Superior temporal gyrus (tissue), 1 donor: ENCODE results near the gene PPM1B.
"Not testable (repeated sequence)": the region's sequence is repeated elsewhere in the genome, so short reads cannot be mapped to it uniquely, and the experiment has no call there.

Source experiments
- DNase-seq: peaks from one replicate; pipeline ENCODE4 v3.0.0-alpha.2; 2016; ENCODE audit errors: extremely low spot score

Gene PPM1B

GRCh38 chr2:44168681-44169154 lies at the start of gene PPM1B:
Gene PPM1B, plus strand, starts transcription at chr2:44168875. Its CDS starts 32,325 bp downstream, at chr2:44201200.
- no peak for DNase-seq

DNA sequence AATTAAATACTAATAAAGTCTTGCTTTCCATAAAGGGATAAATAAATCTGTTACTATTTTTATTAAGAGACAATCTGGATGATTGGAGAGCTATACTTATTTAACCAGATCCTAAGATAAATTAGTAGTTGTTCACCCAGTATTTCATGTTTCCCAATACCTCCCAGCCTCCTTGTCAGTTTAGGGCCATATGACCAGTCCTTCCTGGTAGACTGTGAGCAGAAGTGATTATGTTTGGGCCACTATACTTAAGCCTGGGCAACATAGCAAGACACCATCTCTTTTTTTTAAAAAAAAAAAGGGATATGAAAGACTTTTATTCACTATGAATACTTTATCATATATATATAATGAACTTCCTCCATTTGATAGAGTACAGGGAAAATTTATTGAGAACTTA lies 48.8 kb upstream of the PPM1B start:
- DNase-seq = no peak

GRCh38 chr2:44120428-44120827 lies 48.2 kb upstream of the PPM1B start:
- no peak for DNase-seq

DNA sequence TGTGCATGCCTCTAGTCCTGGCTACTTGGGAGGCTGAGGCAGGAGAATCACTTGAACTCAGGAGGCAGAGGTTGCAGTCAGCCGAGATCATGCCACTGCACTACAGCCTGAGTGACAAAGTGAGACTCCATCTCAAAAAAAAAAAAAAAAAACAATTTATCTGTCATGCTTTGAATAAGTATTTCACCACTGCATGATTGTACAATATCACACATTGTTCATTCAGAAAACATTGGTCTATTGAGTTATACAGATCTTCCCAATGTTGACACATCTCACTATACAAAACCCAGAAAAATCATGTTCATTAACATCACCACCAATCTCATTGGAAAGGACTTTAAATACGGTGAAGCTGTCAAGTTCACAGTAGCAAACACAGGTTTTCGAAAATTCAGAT lies 46.8 kb upstream of the PPM1B start:
- DNase-seq = no peak

- no peak for DNase-seq
Measured at GRCh38 chr2:44124500-44124899, 44.2 kb upstream of the PPM1B start.

DNA sequence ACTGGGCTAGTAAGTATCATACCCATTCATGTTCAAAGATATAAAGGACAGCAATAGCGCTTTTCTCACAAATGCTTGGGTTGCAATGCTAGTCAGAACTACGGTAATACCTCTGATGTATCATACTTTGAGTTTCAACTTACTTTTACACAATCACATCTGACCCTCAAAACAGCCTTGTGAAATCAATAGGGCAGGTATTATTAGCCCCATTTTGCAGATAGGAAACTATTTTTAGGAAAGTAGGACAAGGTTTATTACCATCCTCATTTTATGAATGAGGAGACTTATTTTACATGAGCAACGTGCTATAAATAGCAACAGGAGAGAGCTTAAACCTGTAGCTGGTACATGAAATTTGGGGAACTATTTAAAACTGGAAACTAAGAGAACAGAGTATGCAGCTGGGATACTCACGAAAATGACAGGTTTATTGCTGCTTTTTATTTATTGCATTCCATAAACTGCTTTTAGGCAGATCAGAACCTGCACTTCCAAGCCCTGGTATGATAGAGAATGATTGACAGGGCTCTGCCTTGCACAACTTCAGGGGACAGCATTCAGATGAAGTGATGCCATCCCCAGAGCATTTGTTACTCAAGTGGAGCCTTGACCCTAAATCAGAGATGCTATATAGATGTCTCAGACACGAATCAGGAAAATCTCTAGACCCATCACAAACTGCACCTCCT lies 42.4 kb upstream of the PPM1B start:
- DNase-seq = no peak

GRCh38 chr2:44130441-44130840 lies 38.2 kb upstream of the PPM1B start:
- peak; percentile 27 for DNase-seq

DNA sequence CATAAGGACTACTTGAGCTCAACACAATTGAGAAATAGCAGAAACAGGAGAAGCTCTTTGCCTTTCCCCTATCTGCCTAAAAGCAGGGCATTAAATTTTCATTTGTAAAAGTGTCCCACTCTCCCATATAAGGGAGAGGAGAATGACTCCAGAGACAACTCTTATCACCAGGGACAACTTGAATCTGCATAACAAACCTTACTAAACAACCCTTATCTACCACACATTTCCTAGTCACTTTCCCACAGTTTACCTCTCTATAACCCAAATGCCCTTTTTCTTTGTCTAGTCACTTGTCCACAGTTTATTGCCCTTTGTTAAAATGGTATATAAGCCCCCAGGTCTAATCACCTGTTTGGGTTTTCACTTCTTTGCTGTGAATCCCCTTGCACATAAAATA lies 37.5 kb upstream of the PPM1B start:
- DNase-seq = no peak

DNA sequence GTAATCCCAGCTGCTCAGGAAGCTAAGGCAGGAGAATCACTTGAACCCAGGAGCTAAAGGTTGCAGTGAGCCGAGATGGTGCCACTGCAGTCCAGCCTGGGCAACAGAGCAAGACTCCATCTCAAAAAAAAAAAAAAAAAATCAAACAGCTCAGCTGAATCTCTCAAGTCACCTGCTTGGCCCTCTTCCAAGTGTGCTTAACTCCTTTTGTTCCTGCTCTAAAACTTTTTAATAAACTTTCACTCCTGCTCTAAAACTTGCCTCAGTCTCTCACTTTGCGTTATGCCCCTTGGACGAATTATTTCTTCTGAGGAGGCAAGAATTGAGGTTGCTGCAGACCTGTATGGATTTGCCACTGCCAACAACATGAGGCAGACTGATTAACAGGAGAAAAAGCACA lies 35.1 kb upstream of the PPM1B start:
- DNase-seq = not testable (repeated sequence)

DNA sequence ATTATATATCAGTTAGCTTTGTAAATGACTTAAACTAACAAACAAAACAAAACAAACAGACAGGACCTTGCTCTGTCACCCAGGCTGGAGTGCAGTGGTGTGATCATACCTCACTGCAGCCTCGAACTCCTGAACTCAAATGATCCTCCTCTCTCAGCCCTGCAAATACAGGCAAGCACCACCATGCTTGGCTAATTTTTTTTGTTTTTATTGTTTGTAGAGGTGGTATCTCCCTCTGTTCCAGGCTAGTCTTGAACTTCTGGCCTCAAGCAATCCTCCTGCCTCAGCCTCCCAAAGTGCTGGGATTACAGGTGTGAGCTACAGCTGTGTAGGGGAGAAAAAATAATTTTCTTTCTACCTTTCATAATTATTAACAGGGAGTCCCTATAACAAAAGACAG lies 33.8 kb upstream of the PPM1B start:
- no peak for DNase-seq

DNA sequence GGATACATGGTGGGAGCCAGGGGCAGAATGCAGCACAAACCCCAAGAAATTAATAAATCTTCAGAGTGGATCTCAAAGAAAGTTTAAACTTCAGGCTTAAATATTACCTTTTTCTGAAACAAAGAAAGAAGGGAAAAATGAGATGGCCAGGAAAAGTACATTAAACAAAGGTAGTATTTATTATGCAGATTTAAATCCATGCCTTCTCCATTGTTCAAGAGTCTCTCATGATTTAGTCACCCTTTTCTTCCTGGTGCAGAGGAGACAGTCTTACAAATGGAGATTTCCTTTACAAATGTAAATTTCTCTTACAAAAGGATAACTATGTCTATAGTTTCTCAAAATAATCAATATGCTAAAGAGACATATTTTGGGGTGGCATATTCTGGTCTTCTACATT lies 33.4 kb upstream of the PPM1B start:
- no peak for DNase-seq

DNA sequence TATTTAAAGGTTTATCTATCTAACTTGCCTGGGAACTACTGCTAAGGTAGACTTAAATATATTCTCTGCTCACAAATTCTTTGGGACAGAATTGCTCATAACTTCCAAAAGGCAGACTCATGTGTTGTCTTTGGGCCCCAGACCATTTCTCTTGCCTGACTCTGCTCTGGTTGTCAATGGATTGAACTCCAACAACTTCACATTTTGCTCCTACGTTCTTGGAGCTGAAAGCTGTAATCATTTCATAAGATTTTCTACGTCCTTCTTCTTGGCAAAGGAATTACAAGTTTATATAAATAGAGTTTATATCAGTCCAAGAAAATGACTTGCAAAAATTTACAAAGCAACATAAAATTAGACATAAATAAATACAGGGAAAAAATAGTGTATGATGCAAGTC lies 32.9 kb upstream of the PPM1B start:
- DNase-seq = no peak

- no peak for DNase-seq
Measured at GRCh38 chr2:44136252-44136651, 32.4 kb upstream of the PPM1B start.

- DNase-seq = no peak
Measured at GRCh38 chr2:44137048-44137447, 31.6 kb upstream of the PPM1B start.

GRCh38 chr2:44137872-44138551 lies 30.7 kb upstream of the PPM1B start:
- DNase-seq = no peak

GRCh38 chr2:44139741-44140140 lies 28.9 kb upstream of the PPM1B start:
- no peak for DNase-seq

DNA sequence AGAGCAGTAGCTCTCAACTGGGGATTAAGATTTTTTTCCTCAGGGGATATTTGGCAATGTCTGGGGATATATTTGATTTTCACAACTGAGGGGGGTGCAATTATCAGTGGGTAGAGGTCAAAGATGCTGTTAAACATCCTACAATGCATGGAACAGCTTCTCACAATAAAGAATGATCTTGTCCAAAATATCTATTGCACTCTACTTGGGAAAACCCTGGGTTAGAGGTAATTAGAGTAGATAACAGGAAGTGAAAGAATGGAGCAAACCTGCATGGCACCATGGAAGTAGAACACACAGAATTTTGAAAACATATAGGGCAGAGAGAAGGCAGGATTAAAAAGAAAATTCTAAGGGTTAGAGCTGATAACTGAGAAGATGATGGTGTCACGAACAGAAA lies 26.4 kb upstream of the PPM1B start:
- DNase-seq = no peak

- no peak for DNase-seq
Measured at GRCh38 chr2:44143701-44144100, 25.0 kb upstream of the PPM1B start.

DNA sequence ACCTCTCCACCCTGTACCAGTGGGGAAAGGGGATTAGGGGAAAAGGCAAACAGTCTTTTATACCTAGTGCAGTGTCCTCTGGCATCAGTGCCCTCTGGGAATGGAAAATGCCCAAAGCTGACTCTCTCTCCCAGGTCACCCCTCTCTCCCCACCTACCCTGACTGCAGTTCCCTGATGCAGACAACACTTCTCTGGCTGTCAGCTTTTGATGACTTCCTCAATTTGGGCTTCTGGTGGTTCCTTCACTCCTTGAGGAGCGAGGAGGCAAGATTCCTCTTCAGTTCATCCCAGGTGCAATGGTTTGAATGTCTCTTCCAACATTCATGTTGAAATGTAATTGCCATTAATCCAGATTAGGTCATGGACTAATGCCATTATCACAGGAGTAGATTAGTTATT lies 19.7 kb upstream of the PPM1B start:
- DNase-seq = no peak

- DNase-seq = no peak
Measured at GRCh38 chr2:44150473-44150872, 18.2 kb upstream of the PPM1B start.

DNA sequence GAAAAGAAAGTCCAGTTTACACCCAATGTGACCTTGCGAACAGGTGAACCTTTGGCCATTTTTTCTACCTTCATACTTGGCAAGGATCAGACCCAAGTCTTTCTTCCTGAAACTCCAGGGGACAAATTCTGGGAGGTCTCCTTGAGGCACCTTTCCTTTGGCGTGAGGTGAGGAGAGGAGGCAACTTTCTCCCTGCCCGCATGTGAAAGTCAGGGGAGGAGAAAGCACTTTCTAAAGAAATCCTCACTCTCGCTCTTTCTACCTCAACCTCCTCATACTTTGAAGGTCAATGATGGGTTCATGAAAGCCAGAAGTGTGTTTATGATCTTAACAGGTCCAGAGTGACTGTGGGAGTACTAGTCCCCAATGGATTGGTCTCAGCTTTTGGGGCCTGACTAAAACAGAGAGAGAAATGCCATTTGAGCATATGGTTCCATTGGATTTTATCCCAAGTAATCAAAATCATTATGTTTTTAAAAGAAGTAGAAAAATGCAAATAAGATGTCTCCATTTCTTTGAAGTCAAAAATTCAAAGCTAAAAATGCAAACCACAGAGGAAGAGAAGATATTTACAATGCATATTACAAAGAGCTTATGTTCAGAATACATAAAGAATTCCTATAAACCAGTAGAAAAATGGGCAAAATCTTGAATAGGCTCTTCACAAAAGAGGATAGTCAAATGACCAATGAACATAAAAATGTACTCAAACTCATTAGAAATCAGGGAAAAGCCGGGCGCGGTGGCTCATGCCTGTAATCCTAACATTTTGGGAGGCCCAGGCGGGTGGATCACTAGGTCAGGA lies 15.6 kb upstream of the PPM1B start:
- no peak for DNase-seq

DNA sequence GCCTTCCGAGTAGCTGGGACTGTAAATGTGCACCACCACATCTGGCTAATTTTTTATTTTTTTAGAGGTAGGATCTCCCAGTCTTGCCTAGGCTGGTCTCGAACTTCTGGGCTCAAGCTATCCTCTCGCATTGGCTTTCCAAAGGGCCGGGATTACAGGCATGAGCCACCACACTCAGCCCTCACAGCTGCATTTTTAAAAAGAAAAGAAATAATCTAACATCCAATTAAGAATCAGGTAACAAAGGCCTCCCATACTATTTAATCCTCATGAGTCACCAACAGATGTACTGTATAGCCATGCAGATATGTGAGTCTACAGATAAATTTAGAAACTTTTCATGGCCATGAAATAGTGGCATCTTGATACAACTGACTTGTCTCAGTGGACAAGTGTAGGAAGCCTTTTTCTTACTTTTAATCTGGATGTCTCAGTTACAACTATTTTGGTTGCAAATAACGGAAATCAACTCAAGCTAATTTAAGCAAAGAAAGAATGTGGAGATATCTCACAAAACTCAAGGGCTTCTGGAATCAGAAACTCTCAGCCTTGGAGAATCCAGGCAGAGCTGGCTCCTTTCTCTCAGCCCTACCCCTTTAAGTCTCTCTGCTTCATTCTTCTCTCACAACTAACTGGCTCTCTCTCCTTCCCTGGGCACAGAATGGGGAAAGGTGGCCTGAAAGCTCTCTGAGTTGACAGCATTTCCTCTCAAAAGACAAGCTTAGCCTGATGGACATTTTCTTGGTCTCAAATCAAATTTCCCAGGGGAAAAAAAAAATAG lies 12.8 kb upstream of the PPM1B start:
- DNase-seq = no peak
